Measurements from ENCODE around the gene CRISP3.

The CRISP3 gene

GRCh38 chr6:49693512-49693911, 50.7 kb downstream of the CRISP3 start:
- no peak for TF ChIP-seq CTCF (conservative IDR thresholded peaks at IDR 0.05)
- no peak overlapping the region for H3K27ac ChIP-seq

- TF ChIP-seq CTCF (conservative IDR thresholded peaks at IDR 0.05) = no peak
- H3K27ac ChIP-seq = no peak overlapping the region
These were observed 51.7 kb downstream of the CRISP3 start for GRCh38 chr6:49692534-49692933.

Data from VCaP (cell line).